GM19043 (cell line): ENCODE measurements around the gene HERPUD2.
"Not testable (repeated sequence)": the region's sequence is repeated elsewhere in the genome, so short reads cannot be mapped to it uniquely, and the experiment has no call there.

Source experiments
- ATAC-seq: cut with Tn5 transposase; IDR thresholded peaks from one replicate; pipeline ENCODE4 v1.9.1; 2021; ENCODE audit warnings: low read depth; ENCODE audit not compliant: unreplicated experiment

The HERPUD2 gene

DNA sequence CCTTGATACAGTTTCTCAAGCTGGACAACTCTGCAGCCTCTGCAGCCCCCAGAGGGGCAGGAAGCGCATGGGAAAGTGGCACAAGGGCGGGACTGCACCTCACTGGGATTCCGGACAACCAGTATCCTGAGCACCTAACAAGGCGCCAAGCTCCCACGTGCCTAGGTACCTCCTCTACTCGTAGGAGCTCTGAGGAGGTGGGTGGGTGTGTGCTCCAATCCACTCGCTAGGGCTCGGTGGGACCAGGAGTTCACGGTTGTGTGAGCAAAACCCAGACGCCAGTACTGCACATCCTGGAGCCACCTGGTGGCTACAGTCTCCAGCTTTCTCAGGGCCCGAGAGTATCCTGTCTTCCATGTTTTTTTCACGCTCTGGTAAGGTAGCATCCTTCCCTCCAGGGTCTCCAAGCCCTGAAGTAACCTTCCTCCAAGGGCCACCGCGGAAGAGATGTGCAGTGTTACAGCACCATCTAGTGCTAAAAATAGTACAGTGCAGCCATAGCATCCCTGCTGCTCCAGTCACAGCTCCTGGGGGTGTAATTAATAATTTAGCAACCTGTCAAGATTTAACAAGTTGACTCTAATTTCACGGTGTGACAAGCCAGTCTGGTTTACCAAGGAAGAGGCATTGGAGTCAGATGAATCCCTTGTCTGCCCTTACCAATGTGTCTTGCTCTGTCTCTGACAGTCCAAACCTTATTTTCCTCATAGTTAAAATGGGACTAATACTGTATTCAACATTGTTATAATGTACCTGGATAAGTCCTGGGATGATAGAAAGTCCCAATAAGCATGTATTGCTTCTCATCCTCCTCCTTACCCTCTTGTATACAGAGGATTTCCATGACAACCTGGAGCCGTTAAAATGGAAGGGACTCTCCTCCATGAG, 70.4 kb downstream of the HERPUD2 start:
- peak; percentile 86 for ATAC-seq

DNA sequence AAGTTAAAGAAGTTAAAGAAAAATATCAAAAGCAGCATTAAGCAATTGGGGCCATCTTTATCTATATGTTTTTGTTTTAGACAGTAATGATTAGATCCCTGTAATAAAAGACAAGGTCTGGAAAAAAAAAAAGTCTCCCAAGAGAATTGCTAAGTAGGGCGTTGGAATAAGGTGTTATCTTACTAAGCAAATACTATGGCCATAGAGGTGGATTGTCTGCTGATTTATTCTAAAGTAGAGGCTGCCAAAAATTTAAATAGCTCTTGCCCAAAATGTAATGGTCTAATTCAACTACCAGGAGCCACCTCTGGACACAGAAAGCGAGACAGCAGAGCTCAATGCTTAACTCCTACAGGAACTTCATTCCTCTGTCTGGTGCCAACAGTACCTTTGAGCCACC, 71.6 kb downstream of the HERPUD2 start:
- no peak for ATAC-seq

DNA sequence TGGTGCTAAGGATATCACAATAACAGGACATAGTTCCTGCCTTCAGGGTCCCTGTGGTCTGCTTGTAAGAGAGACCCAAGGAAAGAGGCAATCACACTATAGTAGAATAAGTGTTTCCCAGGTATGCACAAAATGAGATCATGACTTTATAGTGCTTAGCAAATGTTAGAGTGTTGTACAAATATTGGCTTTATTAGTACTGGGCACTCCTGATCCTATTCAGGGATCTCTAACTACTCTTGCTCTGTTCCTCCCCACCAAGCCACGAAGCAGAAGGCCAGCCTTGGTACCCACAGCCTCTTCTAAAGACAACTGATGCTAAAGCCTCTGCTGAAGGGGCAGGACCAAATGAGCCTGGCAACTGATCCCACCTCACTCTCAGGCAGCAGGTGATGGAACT, 75.1 kb downstream of the HERPUD2 start:
- no peak for ATAC-seq

DNA sequence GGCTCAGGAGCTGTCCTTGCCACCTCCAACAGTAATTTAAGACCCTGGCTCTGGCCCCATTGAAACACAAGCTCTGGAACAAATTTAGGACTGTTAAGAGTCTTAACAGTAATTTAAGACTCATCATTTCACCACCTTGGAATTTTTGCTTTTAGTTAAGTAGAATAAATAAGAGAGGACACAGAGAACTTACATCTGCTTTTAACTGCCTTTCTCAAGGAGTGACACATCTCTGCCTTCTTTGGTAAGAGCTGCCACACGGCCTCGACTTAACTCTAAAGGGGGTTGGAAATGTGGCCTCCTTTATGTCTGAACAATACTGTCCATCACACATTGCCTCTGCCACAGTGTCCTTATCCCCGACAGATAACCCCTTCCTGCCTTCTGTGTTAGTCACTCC, 77.9 kb downstream of the HERPUD2 start:
- no peak for ATAC-seq

DNA sequence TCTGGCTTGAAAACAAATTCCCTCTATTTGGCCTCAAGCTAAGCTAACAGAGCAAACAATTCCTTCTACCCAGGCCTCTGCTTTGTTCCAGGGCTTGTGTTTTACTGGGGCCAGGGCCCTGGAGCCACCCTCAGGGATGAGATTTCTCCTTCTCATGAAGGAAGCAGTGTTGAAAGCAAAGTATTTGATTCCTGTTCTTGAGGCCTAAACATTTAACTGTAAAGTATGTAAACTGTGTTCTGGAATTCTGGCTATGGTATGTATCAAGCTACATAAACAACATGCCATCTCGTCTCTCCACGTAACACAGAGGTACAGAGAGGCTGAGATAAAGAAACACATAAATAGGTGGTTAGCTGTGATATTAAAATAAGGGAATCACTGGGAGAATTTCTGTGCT, 81.8 kb downstream of the HERPUD2 start:
- ATAC-seq: no peak

DNA sequence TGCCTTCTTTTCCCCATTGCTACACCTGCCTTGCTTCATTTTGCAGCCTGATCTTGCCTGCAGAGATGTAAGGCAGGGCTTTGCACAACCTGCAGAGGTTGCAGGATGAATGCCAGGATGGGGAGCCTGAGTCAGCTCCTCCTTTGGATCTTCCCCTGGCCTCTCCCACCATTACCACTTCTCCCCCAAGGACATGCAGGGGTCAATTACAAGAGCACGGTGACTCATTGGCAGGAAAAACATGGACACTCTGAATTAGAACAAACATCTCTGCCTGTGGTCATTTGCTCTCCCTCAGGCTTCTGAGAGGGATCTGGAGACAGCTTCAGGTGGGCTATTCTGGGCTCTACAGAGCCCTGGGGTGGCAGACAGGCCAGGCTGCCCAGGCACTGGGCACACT, 89.2 kb downstream of the HERPUD2 start:
- no peak for ATAC-seq

DNA sequence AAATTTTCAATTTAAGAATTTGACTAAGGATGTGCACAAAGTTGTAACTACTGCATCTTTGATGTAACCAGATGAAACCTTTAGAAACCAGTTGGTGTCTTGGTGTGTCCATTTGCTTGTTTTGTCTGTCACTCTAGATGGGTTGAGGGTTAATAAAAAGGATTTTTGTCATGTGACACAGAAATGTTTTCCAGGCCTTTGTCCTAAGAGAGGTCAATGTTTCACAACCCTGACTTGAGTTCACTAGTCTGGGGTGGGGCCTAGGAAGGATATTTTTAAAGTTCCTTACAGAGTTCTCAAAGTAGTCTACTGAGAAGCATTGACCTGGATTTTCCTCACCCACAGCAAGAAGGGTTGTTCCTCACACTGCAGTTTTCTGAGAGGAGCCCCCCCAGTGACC, 90.3 kb downstream of the HERPUD2 start:
- ATAC-seq: no peak

DNA sequence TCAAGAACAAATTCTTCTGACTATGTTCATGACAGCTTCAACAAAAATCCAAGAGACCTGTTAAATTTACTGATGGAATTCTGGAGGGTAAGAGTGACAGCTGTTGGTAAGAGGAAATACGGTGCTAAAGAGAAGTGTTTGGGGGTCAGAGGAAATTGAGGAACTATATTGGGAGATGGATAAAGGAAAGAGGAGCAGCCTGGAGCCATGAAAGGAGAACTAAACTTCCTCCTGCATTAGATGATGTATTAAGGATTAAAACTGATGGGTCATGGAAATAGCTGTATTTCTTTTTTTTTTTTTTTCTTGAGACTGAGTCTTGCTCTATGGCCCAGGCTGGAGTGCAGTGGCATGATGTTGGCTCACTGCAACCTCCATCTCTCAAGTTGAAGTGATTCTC, 95.3 kb downstream of the HERPUD2 start:
- no peak for ATAC-seq

DNA sequence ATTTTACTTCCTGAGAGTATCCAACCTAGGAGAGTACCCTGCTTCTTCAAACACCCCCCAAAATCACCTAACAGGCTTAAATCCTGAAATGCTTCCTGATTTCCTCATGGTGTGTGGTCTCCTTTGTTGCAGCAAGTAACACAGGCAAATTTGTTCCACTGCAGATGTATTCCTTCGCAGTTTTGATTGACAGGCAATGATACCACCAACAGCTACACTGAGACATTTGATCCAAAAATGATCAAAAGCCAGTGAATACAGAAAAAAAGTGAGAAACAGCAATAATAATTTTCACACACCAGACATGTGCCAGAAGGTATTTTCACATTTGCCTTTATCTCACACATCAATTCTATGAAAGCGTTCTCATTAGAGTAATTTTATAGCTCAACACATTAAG, 95.9 kb downstream of the HERPUD2 start:
- ATAC-seq: no peak

DNA sequence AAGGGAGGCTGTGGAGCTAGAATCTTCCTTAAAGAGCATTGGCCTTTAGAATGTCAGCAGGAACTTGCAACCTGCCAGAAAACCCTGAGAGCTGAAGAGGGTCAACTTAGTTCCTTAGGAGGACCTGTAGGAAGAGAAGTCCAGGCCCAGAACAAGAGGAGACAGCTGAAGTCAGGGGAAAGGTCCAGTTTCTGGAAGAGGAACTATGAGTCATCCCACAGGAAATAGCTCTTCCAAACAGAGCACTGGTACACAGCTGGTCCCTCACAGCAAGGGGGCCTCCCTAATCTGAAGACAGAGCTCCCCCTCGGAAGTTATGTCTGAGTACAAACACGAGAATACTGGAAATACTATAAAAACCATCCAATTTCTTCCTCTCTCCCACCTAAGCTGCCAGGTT, 98.9 kb downstream of the HERPUD2 start:
- no peak for ATAC-seq

DNA sequence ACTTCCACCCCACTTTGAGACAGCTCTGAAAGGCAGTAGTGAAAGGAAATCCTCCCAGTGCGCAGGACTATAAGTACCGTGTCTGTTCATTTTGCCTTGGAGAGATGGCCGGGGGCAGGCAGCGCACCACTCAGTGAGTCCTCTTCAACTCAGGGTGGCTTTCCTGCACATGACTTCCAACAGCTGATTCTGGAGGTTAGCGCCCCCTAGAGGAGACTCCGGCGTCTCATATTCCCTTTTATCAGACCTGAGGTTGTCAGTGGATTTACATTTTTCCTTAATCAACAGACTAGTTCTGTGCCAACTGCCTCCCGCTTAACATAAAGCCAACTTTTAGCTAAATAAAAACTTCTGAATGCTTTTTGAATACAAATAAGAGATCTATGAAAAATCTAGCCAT, 101.0 kb downstream of the HERPUD2 start:
- ATAC-seq: no peak

DNA sequence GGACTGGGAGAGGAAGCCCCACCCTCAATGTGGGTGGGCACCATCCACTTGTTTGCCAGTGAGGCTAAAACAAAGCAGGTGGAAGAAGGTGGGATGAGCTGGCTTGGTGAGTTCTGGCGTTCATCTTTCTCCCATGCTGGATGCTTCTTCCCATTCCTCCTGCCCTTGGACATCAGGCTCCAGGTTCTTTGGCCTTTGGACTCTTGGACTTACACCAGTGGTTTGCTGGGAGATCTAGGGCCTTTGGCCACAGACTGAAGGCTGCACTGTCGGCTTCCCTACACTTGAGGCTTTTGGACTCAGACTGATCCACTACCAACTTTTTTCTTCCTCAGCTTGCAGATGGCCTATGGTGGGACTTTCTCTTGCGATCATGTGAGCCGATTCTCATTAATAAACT, 106.3 kb downstream of the HERPUD2 start:
- ATAC-seq: no peak

DNA sequence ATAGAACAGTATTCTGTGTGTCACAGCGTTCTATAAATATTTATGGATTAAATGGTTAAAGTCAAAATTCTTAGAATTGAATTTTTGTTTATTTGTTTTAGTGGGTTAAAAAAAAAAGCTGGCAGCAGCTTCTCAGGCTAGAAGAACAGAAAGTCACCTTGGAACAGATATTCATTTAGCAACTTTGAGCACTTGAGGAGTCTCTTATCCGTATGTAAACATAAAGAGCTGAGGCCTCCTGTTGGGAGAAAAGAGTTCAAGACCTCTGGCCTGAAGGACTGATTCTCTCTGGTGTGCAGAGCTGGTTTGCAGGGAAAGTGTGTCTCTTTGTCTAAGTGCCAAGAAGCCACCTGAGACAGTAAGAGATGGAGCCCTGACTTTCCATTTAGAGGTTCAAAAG, 109.9 kb downstream of the HERPUD2 start:
- no peak for ATAC-seq

DNA sequence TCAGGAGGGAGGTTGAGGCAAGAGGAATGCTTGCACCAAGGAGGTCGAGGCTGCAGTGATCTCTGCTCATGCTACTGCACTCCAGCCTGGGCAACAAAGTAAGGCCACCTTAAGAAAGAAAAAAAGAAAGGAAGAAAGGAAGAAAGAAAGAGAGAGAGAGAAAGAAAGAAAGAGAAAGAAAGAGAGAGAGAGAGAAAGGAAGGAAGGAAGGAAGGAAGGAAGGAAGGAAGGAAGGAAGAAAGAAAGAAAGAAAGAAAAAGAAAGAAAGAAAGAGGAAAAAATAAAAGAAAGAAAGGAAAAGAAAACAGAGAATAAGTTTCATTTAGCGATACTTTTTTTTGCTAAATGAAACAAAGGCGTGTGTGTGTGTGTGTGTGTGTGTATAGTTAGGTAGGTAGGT, 110.4 kb downstream of the HERPUD2 start:
- not testable (repeated sequence) for ATAC-seq
